C1 segment of cervical spinal cord (tissue), 14 donors: ENCODE results near the gene LGR4.

ENCODE experiments used
- DNase-seq, 14 donors: peaks; one replicate each; lab custom pipeline; 2025; lab: John Stamatoyannopoulos, UW

Gene LGR4

DNA sequence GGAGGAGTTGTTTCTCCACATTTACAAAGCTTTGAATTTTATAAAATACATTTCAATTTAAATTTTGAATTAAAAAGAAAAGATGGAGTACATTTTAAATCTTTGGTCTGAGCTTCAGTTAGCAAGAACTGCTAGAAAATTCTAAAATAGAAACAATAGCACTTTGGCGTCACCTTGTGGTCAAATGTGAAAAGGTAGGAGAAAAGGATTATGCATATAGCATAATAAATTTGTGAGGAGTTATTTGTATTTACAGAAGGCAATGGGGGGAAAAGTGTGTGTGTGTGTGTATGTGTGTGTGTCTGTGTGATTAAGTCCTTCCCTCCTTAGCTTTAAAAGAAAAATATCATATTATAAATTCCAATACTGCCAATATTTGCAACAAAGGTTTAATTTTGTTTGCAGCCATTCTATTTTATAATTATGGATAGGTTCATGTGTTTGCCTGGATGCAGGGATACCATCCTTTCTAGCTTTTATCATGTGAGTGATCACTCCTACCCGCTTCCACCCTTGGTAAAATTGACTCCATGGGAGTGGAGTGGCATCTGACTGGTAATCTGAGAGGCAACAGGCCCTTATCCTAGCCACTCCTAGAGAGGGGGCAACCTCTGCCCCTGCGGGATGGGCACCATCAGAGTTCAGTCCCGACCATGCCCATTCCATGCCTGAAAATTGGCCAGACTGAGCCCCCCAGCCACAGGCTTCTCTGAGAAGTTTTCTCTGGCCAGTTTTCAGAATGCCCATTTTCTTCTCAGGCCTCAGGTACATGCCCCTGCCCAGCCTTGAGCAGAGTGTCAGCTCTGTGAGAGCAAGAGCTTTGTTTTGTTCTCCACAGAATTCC lies 13.6 kb upstream of the LGR4 start:
- peak in 2 of 14 donors; percentile 24 to 49 for DNase-seq

DNA sequence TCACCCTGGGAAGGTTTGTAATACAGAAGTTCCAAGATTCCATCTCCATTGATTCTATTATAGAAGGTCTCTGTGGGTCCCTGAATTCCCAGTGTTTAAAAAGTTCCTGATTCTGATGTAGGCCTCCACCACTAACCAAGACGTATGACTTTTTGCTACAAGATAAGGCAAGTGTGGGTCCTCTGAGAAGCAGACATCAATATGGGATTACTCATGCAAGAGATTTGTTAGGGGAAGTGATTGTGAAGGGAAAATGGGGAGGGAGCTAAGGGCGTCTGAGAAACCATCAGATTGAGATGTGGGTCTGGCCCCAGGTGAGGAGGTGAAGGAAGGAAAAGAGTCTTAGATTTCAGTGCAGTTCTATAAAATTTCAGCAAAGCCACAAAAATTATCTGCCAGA lies 10.2 kb upstream of the LGR4 start:
- no peak for DNase-seq

DNA sequence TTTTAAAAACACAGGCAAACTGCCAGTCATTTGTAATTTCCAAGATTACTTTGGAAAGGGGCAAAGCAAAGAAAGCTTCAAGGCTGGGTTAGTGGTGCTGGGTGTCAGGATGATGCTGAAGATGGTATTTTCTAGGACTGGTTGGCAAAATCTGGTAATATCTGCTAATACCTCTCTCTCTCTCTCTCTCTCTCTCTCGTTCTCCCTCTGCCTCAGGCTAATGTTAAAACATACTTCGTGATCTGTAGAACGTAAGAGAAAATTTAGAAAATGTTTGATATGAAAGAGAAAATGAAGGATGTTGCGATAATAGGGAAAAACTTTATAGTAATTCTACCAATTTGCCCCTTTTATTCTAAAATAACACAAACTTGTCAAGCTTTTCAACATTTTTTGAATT lies 9.4 kb upstream of the LGR4 start:
- DNase-seq, result no peak

DNA sequence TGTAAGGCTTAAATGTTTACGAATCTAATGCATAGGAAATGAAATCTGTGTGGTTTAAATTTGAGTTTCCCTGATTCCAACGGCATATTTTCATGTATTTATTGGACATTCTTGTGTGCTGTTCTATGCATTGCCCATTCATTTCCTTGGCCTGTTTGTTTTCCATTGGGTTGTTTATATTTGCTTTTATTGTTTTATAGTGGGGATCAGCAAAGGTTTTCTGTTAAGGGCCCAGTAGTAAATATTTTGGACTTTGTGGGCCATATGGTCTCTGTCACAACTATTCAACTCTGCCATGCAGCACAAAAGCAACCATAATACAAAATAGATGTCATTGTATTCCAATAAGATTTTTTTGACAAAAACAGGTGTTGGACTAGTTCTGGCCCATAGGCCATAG lies 5.2 kb upstream of the LGR4 start:
- no peak for DNase-seq

DNA sequence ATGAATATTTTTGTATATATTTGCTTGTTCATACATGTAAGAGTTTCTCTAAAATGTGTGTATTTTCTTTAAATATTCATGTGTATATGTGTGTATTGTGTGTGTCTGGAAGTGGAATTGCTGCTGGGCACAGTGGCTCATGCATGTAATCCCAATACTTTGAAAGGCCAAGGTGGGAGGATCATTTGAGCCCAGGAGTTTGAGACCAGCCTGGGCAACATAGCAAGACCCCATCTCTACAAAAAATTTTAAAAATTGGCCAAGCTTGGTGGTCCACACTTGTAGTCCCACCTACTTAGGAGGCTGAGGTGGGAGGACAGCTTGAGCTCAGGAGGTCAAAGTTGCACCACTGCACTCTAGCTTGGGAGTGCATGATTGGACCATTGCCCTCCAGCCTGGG lies 4.7 kb upstream of the LGR4 start:
- DNase-seq, result no peak

DNA sequence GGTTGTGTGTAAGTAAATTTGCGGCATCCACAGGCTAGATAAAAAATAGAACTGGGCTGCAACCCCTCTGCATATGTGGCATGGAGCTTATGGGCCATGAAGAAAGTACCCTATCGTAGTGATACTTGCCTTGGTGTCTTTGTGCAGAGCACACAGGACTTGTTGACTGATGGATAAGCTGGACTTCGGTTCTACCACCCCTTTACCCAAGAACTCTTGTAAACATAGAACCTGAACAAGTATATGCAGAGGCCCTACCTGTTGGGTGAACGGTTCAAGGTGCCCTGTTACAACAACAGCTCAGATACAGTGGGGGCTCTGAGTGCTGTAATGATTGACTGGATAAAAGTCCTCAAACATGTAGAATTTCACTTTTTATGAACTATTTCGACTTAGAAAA lies 3.0 kb upstream of the LGR4 start:
- no peak for DNase-seq

DNA sequence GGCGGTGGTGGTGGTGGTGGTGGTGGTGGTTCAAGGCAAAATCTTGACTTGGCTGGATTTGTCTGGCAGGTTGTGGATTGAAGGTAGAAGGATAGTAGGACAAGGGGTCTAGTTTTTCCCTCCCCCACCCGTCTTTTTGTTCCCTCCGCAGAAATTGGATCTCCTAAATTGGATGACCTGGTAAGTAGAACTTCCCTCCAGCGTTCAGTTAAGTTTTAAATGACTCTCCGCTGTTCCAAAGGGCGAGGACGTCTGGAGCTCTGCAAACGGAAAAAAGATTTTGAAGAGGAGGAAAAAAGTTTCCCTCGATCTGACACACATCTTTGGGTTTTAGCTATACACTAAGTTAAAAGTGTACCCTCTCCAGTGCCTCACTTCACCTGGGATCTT lies 422 bp upstream of the LGR4 start:
- no peak for DNase-seq

DNA sequence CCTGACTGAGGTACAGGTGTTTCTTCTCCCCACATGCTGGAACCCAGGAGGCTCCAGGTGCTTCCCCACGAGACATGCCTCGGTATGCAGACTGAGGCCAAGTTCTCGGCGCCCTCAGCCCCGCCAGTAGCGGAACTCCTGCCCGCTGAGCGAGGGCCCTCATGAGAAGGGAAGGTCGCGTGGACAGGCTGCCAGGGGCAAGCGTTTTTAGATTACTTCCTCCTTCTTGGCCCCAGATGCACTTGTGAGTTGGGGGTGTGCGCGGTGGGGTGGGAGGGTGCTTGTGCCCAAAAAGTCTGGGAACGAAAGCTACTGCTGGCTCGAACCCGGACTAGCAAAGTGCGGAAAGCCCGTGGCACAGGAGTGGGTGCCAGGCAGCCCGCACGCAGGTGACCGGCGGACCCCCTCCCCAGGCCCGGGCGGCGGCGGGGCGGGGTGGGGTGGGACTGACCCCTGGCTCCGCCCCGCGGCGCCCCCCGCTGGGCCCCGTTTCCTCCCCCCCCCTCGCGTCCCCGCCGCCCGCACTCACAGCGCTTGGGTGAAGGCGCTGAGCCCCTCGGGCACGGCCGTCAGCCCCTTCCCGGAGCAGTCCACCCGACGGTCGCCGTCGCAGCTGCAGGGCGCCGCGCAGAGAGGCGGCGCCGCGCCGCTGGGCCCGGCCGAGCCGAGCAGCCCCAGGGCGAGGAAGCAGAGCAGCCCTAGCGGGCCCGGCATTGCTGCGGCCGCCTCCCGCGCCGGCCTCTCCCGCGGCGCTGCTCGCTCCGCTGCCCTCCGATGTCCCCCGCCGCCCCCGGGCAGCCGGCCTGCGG lies 797 bp downstream of the LGR4 start:
- peak in 11 of 14 donors; percentile 38 to 73 (median 60) for DNase-seq

DNA sequence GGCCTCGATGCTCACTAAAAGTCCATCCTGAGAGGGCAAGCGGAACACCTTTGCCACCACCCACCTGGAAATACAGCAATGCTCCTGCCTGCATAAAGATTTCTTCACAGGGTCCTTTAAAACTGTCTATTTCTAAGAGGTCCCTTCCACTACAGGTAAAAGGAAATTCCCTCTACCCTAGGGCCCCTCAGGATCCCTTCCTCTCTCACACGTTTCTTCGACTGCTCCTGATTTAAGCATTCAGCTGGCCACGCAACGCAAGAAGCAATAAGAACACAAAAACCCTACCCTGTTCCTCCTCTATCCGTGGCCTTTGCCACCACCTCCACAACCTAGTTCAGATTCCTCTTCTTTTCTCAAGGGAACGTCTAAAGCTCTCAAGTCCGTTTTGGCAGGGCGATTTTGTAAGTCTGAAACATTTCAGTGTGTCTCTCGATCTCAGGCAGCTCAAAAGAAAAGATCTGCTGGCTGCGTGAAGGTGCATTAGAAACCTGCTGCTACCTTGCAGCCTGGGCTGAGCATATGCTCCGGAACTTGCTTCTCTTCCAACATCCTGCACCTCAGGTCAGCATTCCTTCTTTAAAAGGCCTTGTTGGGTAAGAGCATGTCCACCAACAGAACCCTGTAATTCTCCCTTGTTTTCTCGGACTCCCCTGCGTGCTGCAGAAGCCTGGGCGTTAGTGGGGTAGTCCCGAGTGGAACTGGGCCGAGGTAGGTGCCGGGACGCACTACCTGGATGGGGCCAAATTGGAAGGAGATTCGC lies 1.6 kb downstream of the LGR4 start:
- peak in 5 of 14 donors; percentile 48 to 74 (median 59) for DNase-seq

DNA sequence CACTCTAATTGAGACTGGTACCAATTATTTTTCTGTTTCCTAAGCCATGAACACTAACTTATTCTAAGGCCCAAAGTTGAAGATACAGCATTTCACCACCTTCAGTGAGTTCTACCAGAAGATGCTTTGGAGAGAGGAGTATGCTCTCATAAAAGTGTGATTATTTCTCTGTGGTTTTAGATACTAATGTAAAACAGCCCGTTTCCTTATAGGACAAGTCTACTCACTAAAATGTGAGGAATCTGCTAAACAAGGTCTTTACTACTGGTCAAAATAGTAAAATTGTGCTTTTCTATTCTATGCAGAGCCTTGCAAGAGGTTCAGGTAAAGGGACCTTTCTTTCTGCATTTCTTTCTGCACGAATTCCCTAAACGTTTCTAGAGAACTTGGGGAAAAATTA lies 2.4 kb downstream of the LGR4 start:
- DNase-seq, result no peak

DNA sequence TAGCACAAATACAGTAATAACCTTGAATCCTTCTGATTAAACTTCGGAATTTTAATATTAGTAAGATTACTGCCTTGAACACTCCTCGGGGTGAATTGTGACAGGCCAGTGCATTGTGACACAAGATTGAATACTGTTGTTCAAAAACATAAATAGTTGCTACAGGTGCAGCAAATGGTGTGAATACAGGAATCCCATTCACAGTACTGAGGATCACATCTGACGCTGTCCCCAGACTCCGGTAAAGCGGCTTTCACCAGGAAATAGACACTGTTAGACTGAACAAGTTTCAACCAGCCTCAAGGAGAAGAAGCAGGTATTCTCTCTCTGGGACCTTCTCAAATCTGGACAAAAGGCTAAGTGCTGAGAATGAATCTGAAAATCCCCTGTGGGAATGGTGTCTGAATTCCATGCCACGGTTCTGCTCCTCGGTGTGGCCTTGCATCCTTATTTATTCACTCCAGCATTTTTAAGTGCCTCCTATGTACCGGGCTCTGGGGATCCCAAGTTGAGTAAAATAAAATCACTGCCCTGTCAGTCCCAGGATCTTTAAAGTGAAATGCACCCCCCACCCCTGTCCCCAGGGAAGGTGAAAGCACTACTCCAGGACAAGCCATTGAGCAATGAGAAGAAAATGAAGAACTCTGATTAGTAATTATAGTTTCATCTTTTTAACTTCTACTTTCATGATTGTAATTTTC lies 3.4 kb downstream of the LGR4 start:
- no peak for DNase-seq

DNA sequence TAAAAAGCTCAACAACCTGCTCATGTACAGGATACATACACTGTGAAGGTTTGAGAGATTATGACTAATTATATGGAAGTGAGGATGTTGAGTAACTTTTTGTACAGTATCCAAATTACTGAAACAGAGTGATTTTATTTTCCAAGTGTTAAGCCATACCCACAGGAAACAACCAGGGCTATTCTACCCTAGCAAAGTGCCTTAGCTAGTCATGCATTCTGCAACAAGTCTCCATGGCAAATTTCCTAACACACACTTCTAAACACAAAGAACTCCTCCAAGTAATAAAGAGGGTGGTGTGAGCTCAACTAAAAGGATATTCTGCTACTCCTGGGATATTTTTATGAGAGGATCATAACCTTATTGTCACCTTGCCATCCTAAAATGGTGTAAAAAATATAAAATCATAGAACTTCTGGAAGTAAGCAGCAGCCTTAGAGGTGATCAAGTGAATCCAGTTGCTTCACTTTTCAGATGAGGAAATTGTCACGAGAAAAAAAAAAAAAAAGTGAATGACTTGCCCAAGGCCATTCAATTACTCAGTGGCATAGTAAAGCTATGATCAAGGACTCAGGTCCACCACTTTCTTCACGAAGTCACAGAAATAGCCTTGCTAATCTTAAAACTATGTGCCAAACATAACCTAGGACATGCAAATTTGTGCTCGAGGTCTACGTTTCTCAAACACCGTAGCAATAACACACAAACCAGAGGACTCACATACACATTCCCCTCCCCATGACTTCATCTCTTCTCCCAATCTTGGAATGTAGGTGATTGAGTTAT lies 4.2 kb downstream of the LGR4 start:
- no peak for DNase-seq

DNA sequence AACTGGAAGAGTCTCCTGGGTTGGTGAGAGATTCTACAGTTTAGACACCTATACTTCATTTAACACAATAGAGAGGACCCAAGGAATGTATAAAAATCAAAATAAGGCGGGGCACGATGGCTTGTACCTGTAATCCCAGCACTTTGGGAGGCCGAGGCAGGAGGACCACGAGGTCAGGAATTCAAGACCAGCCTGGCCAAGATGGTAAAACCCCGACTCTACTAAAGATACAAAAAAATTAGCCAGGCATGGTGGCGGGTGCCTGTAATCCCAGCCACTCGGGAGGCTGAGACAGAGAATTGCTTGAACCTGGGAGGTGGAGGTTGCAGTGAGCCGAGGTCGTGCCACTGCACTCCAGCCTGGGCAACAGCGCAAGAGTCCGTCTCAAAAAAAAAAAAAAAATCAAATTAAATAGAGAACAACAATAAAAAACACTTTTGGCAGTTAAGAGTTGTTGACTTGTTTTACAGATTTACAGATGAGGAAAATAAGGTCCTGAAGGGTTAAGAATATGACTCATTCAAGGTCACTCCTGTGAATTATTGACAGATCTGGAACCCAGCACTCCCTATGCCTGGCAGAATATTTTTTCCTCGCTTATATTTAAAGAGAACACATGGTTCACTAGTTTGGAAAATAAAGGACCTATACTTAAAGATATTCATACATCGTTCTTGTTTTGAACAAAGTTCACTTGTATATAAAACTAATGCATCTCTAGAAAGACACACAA lies 5.2 kb downstream of the LGR4 start:
- DNase-seq, result no peak

DNA sequence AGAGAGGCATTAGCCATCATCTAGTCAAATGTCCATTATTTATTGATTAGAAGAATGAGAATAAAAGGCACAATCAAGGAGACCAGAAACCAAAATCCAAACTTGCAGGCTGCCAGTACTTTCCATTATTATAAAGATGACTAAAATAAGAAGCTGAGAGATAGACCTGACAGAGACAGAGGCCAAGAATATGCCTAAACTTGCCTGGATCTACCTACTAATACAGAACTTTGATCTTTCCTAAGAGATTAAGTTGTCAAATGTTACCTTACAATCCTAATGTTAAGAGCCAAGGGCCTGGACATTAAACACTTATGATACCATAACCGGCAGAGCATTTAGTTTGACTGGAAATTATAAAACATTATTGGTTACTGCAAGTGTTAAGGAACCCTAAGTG lies 6.2 kb downstream of the LGR4 start:
- no peak for DNase-seq

DNA sequence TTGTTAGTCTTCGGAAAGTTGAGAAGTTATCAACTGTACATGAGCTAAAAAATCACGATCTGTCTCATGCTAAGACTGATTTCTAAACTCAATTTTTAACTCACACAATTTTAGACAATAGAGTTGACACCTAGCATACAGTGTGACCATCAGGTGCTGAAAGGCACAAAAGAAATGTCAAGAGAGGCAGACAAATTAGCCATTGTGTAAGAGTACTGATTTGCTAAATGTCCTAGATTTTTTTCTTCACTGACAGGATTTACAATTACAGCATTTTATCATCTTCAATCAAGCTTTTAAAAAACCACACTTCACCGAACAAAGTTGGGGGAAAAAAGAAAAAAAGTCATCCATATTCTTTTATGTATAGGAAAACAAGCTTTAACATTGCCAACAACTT lies 7.0 kb downstream of the LGR4 start:
- no peak for DNase-seq

DNA sequence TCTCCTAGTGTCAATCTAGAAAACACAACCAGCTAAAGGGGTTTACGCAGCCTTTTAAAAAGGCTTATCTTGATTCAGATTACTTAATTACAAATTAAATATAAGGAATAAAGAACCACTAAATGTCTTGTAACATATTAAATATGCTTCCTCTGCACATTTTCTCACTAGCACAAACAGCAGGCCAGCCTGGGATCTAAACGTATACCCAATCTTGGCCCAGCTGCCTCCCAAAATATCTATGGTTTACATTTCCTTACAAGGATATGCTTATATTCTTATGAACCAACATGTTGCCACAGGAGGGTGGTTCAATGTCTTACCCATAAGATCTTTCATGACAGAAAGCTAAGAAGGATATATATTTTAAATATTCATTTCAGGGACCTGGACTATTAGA lies 7.7 kb downstream of the LGR4 start:
- DNase-seq, result no peak

DNA sequence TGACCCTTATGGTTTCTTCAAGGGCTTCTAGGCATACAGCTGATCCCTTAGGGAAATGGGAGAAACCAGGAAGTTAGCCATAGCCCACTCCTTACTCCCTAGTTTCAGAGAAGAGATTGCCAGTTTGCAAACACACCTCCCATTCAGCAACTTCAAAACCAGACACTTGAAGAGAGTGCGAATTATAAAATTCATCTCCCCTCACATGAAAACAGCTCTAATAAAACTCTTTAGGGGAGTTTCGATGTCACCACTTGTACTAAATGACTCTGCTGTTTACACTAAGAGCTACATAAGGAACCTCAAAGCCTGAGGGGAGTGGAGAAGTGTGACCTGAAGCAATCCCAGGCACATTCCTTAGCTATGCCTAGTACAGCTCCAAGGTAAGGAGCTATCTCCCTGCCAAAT lies 8.3 kb downstream of the LGR4 start:
- DNase-seq, result no peak

DNA sequence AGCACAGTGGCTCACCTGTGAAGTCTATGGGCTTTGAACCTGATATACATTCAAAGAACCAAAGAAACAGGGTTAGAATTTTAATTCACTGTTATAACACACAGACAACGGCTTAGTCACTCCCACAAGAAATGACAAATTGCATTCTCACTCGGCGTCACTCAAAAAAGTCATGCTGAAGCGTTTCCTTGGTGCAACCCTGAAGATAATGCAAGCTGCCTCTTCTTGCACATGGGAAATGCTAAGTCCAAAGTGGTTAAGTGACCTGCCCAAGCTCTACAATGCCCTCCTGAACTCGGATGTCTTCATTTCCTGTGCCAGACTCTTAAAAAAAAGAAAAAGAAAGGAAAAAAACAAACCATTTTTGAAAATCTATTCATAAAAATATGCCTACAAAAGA lies 10.0 kb downstream of the LGR4 start:
- no peak for DNase-seq

DNA sequence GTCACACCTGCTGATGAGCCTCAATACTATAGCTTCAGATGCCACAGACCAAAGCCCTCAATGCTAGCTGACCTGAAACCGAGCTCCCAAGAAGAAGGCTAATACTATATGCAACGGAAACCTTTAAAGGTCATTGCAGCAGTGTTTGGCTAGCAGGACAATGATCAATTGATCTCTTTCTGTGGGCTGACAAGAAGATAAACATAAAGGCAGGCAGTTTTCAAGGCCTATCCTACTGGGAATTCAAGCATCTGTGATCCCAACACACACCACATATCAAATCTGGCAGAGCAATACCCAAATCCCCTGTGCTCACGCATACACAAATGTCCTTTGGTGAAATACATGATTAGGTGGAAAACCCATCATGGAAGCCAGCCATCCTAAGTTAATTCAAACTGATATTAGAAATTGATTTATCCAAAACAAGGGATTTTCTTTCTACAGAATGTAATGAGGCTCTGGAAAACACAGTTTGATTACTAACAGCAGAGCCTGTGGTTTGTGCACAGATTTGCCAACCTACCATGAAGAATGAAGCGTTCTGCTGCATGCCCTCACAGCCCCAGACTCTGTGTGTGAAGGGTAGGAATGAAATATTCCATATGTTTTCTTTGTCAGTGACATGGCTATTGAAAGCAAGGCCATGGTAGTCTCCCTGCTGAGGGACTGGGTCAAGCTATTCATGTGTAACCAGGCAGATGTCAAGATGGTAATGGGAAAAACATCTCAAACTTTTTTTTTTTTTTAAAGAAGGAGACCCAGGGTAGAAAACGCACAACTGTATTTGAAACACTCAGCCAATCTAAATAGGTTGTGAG lies 12.2 kb downstream of the LGR4 start:
- no peak for DNase-seq
